Skin epidermis (tissue), 12 donors: Measurements from ENCODE around the gene ZNF282.
"Not testable (repeated sequence)": the region's sequence is repeated elsewhere in the genome, so short reads cannot be mapped to it uniquely, and the experiment has no call there.

Experiments
- H3K27ac ChIP-seq, 21 experiments: fragments of 200-600 bp; sonication (generic) in 11 of 21; one replicate each; pipeline ENCODE4 v1.5.0; 2020; ENCODE audit warnings: mild to moderate bottlenecking in 3 of 21, inconsistent platforms in 2 of 21, moderate library complexity in 2 of 21
- H3K4me3 ChIP-seq, 7 experiments: fragments of 200-600 bp; sonication (generic) in 2 of 7; one replicate each; pipeline ENCODE4 v1.5.0; 2020; ENCODE audit warnings: inconsistent platforms in 2 of 7, mild to moderate bottlenecking in 2 of 7, moderate library complexity in 1 of 7

ZNF282 gene

DNA sequence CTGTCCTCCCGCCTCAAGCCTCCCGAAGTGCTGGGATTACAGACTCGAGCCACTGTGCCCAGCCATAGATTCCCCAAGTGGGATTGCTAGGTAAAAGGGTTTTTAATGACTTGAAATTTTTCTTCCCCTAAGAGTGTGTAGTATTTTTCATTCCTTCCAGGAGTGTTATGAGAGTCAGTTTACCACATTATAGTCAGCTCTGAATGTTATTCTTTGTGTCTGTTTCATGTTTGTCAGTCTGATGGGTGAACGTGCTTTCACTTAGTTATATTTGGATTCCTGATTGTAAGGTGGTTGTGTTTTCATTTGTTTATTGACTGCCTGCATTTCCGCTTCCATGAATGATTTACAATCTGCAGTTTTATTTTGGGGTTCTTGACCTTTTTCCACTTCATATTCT lies 50.4 kb downstream of the ZNF282 start:
- no peak overlapping the region for H3K27ac ChIP-seq

DNA sequence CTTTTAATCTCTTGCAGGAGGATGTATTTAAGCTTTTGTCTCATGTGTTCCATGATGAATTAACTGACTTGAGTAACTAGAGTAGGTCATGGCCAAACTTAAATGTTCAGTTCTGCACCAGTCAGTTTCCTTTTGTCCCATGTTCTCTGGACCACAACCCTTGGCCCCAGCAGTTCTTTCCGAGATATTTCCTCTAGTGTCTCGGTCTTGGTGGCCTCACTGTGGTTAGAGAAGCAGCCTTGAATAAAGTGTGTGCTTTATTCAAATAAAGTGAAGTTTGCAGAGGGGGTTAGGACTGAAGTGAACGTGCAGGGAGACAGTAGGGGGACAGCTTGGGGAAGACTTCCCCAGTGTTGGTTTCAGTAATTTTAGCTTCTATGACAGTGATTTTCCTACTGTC lies 53.4 kb downstream of the ZNF282 start:
- no peak overlapping the region for H3K4me3 ChIP-seq
- H3K27ac ChIP-seq: no peak overlapping the region

More for the DNA sequence above, 50.4 kb downstream of the ZNF282 start:
- no peak overlapping the region for H3K4me3 ChIP-seq

DNA sequence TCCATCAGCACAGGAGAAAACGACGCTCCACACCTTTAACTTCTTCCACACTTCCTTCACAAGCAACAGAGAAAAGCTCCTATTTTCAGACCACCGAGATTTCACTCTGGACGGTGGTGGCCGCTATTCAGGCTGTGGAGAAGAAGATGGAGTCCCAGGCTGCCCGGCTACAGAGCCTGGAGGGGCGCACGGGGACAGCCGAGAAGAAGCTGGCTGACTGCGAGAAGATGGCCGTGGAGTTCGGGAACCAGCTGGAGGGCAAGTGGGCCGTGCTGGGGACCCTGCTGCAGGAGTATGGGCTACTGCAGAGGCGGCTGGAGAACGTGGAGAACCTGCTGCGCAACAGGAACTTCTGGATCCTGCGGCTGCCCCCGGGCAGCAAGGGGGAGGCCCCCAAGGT lies 54.8 kb downstream of the ZNF282 start:
- not testable (repeated sequence) for H3K27ac ChIP-seq, H3K4me3 ChIP-seq

GRCh38 chr7:149251518-149251917 lies 56.2 kb downstream of the ZNF282 start:
- H3K27ac ChIP-seq, H3K4me3 ChIP-seq: not testable (repeated sequence)

GRCh38 chr7:149252378-149252777 lies 57.0 kb downstream of the ZNF282 start:
- Histone ChIP-seq H3K27ac (no peak overlapping the region), H3K4me3 (no peak overlapping the region)

- Histone ChIP-seq H3K4me3 (no peak overlapping the region), H3K27ac (no peak overlapping the region)
These were observed 58.3 kb downstream of the ZNF282 start for GRCh38 chr7:149253665-149254064.

GRCh38 chr7:149254181-149254858 lies 59.0 kb downstream of the ZNF282 start:
- Histone ChIP-seq H3K4me3 (no peak overlapping the region), H3K27ac (no peak overlapping the region)

DNA sequence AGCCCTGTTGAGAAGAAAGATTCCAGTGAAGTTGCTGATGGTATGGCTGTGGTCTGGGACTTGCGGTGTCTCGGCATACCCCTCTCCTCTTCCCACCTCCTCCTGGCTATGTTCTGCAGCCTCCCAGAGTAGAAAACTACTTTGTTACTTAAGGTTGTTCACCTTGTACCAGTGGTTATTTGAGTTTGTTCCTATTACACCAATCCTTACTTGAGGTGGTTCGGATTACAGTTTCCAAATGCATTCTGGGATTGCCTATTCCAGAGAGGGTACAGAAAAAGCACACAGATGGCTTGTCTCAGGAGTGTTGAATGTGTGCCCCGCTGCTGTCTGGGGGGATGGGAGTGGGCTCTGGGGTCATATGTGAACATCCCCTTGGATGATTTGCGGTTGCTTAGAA lies 59.8 kb downstream of the ZNF282 start:
- no peak overlapping the region for H3K4me3 ChIP-seq
- H3K27ac ChIP-seq: no peak overlapping the region

DNA sequence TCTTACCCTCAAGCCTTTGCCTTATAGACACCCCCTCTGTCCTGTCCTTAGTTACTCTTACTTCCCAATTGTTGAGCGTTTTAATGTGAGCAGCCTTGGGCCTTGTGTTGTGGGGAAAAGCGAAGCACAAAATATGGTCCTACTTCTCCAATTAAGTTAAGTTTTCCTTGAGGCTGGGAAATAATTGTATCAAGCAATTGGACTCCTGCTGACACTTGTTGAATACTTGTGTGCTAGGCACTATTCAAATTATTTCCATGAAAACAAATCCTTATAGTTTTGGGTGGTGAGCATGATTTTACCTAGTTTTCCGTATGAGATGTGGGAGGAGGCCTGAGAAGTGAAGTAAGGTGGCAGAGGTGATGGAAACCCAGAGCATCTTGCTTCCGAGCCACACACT lies 61.2 kb downstream of the ZNF282 start:
- Histone ChIP-seq H3K4me3 (no peak overlapping the region), H3K27ac (no peak overlapping the region)

- no peak overlapping the region for H3K4me3 ChIP-seq
- H3K27ac ChIP-seq: no peak overlapping the region
These were observed 61.8 kb downstream of the ZNF282 start for GRCh38 chr7:149257146-149257545.

GRCh38 chr7:149261316-149261828 lies 66.0 kb downstream of the ZNF282 start:
- H3K27ac ChIP-seq: peak overlapping the region in 20 of 21 experiments; percentile 73 to 99 (median 86)
- peak overlapping the region; percentile 40 to 66 (median 51) for H3K4me3 ChIP-seq

GRCh38 chr7:149261829-149262617 lies 66.7 kb downstream of the ZNF282 start, which contains the start of gene ZNF783:
ZNF783 (plus strand) TSS chr7:149262196; CDS start chr7:149262334, 138 bp downstream.
- peak within 1 kb of the TSS; percentile 40 to 66 (median 51) for H3K4me3 ChIP-seq
- peak within 1 kb of the TSS; percentile 73 to 99 (median 86) for H3K27ac ChIP-seq

DNA sequence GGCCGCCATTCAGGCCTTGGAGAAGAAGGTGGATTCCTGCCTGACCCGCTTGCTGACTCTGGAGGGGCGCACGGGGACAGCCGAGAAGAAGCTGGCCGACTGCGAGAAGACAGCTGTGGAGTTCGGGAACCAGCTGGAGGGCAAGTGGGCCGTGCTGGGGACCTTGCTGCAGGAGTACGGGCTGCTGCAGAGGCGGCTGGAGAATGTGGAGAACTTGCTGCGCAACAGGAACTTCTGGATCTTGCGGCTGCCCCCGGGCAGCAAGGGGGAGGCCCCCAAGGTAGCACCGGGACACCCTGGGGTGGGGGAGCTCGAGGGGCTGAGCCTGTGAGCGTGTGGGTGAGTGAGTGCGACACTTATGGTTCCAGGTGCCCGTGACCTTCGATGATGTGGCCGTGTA lies 71.1 kb downstream of the ZNF282 start:
- H3K4me3 ChIP-seq: no peak overlapping the region
- no peak overlapping the region for H3K27ac ChIP-seq

- H3K4me3 ChIP-seq: no peak overlapping the region
- no peak overlapping the region for H3K27ac ChIP-seq
These were observed 72.4 kb downstream of the ZNF282 start for GRCh38 chr7:149267733-149268132.

- H3K4me3 ChIP-seq, H3K27ac ChIP-seq: not testable (repeated sequence)
These were observed 79.1 kb downstream of the ZNF282 start for GRCh38 chr7:149274424-149274823.
